K562 (cell line): ENCODE data around the gene RBFOX2. TPM values are rescaled to one million over a fixed set of nuclear protein-coding genes. Genes with fewer than 3 reads are reported as not detected.

Source experiments
- ATAC-seq: fragments of 200-7000 bp; cut with Tn5 transposase; 3 replicates; pipeline ENCODE4 v1.9.1; 2020; ENCODE audit warnings: moderate library complexity
- BruUV-seq: library from RNA; stranded (reverse); fragments of 400-500 nt; replicated peaks from 2 replicates; lab custom pipeline; 2021; lab: Mats Ljungman, UMichigan
- CTCF ChIA-PET: fragments of 300-600 bp; formaldehyde crosslinking; extraction: SDS; loops from one replicate; lab custom pipeline; 2021; ENCODE audit warnings: low intra/inter-chr PET ratio; lab: Yijun Ruan, JAX
- POLR2A ChIA-PET: fragments of 300-600, 350-650 bp; sonication (Branson Sonifier 250); formaldehyde crosslinking; extraction: SDS; loops from one replicate; lab custom pipeline; 2021; ENCODE audit warnings: antibody characterized with exemption, inconsistent platforms; lab: Yijun Ruan, JAX
- DNase-seq, 4 experiments: peaks; one replicate each; pipeline versions ENCODE4 v3.0.0 to v3.0.0-alpha.2; 2011 to 2018; ENCODE audit warnings: low spot score in 3 of 4, mixed read lengths in 3 of 4; ENCODE audit errors: extremely low read depth in 1 of 4
- FAIRE-seq: peaks from 2 replicates; lab custom pipeline; 2011; peaks lifted over from hg19 to GRCh38; lab: Jason Lieb, UNC
- H2AFZ ChIP-seq: 2 replicates; pipeline ENCODE4 v1.6.0; 2011; ENCODE audit warnings: low read depth, low read length, control low read depth, inconsistent platforms
- H3K27ac ChIP-seq: fragments of 200-600 bp; 3 replicates; pipeline ENCODE4 v1.8.0; 2011; ENCODE audit warnings: low read depth, mild to moderate bottlenecking, control low read depth, inconsistent platforms, low read length, moderate library complexity, mixed read lengths; ENCODE audit errors: extremely low read depth
- H3K27me3 ChIP-seq, 2 experiments: fragments of 300-600 bp in 1 of 2; 2 replicates in 1 of 2; 3 replicates in 1 of 2; pipeline versions ENCODE4 v1.6.0 to v1.8.0; 2011; ENCODE audit warnings: inconsistent platforms in 2 of 2, low read length in 2 of 2, mild to moderate bottlenecking in 1 of 2, mixed read lengths in 1 of 2, moderate library complexity in 1 of 2; ENCODE audit not compliant: control insufficient read depth in 2 of 2, insufficient read depth in 2 of 2
- H3K36me3 ChIP-seq: fragments of 300-600 bp; 3 replicates; pipeline ENCODE4 v1.8.0; 2011; ENCODE audit warnings: mild to moderate bottlenecking, low read length, inconsistent platforms; ENCODE audit not compliant: control insufficient read depth, insufficient read depth
- H3K4me1 ChIP-seq, 2 experiments: fragments of 200-600 bp in 1 of 2; replicated peaks in 1 of 2; 2 replicates in 1 of 2; 3 replicates in 1 of 2; pipeline versions ENCODE4 v1.5.1 to v1.8.0; 2011; ENCODE audit warnings: inconsistent platforms in 2 of 2, low read length in 2 of 2, mild to moderate bottlenecking in 1 of 2, mixed read lengths in 1 of 2, moderate library complexity in 1 of 2; ENCODE audit not compliant: control insufficient read depth in 2 of 2, insufficient read depth in 2 of 2
- H3K4me2 ChIP-seq: 2 replicates; pipeline ENCODE4 v1.6.1; 2011; ENCODE audit warnings: low read length, control low read depth, inconsistent platforms, mixed read lengths; ENCODE audit not compliant: insufficient read depth
- H3K4me3 ChIP-seq: fragments of 200-600 bp; sonication (generic), shearing (Covaris generic); 2 replicates; pipeline ENCODE4 v1.5.1; 2016; ENCODE audit warnings: control low read depth, inconsistent platforms
- H3K79me2 ChIP-seq: fragments of 200-600 bp; 3 replicates; pipeline ENCODE4 v1.8.0; 2011; ENCODE audit warnings: low read length, inconsistent platforms; ENCODE audit not compliant: control insufficient read depth, insufficient read depth
- H3K9ac ChIP-seq, 2 experiments: 2 replicates each; pipeline versions ENCODE4 v1.6.0 to v1.6.1; 2011; ENCODE audit warnings: low read depth in 2 of 2, low read length in 2 of 2, control low read depth in 1 of 2, inconsistent platforms in 1 of 2, mild to moderate bottlenecking in 1 of 2, mixed read lengths in 1 of 2; ENCODE audit not compliant: insufficient read depth in 1 of 2
- H3K9me1 ChIP-seq: one replicate; pipeline ENCODE4 v1.6.0; 2011; ENCODE audit warnings: inconsistent platforms, mild to moderate bottlenecking, low read length, moderate library complexity; ENCODE audit not compliant: control insufficient read depth, insufficient read depth
- H3K9me3 ChIP-seq: replicated peaks from 2 replicates; pipeline ENCODE4 v1.5.1; 2011; ENCODE audit warnings: low read depth, low read length, inconsistent platforms; ENCODE audit not compliant: control insufficient read depth, insufficient read depth
- H4K20me1 ChIP-seq: replicated peaks from 2 replicates; pipeline ENCODE4 v1.6.1; 2011; ENCODE audit warnings: low read length, inconsistent platforms, mixed read lengths; ENCODE audit not compliant: control insufficient read depth, insufficient read depth
- CTCF ChIP-seq, 3 experiments: IDR thresholded peaks in 2 of 3; conservative IDR thresholded peaks in 1 of 3; 2 replicates each; pipeline ENCODE4 v1.5.1; 2011 to 2012; ENCODE audit warnings: low read length in 3 of 3, mild to moderate bottlenecking in 3 of 3, control low read depth in 2 of 3, improper control_type of control experiment in 1 of 3, inconsistent platforms in 1 of 3, low read depth in 1 of 3, mixed read lengths in 1 of 3, moderate library complexity in 1 of 3; ENCODE audit not compliant: insufficient read depth in 2 of 3
- LCOR ChIP-seq: sonication (generic); formaldehyde crosslinking; IDR thresholded peaks from 2 replicates; pipeline ENCODE4 v1.8.0; 2022; ENCODE audit warnings: mild to moderate bottlenecking, missing genetic modification reagents
- PKNOX1 ChIP-seq: fragments of 450-650 bp; IDR thresholded peaks from 2 replicates; pipeline ENCODE4 v1.6.1; 2016
- RAD21 ChIP-seq, 2 experiments: fragments of 250-450 bp in 1 of 2; fragments of 450-650 bp in 1 of 2; sonication (Bioruptor Pico) in 1 of 2; formaldehyde crosslinking in 1 of 2; IDR thresholded peaks in 1 of 2; conservative IDR thresholded peaks in 1 of 2; 2 replicates each; pipeline versions ENCODE4 v1.4.0 to v1.8.0; 2020 to 2022; ENCODE audit warnings: mild to moderate bottlenecking in 2 of 2, moderate library complexity in 1 of 2
- SRF ChIP-seq, 2 experiments: fragments of 250-450, 450-650 bp in 1 of 2; sonication (Bioruptor Pico) in 1 of 2; sonication (generic) in 1 of 2; formaldehyde crosslinking; IDR thresholded peaks; 2 replicates each; pipeline versions ENCODE4 v1.5.0 to v1.5.1; 2020 to 2022; ENCODE audit warnings: mild to moderate bottlenecking in 1 of 2, missing genetic modification reagents in 1 of 2
- ZNF384 ChIP-seq: IDR thresholded peaks from 2 replicates; pipeline ENCODE4 v1.6.1; 2012; ENCODE audit warnings: low read depth, low read length, improper control_type of control experiment
- WGBS: fragments of 100-300 bp; shearing (Covaris generic); methylation state at CpG from one replicate; pipeline ENCODE4 v1.1.6; 2016; ENCODE audit warnings: low coverage, mixed read lengths; ENCODE audit not compliant: insufficient coverage; ENCODE audit errors: missing lambda C conversion rate; 5-methylcytosine and 5-hydroxymethylcytosine counted together
- in situ Hi-C: fragments of 300-500 bp; cut with MboI; formaldehyde crosslinking; loops from 4 replicates; pipeline ENCODE4 v1.15.0; 2018; ENCODE audit warnings: inconsistent platforms, mixed read lengths
- intact Hi-C: fragments of 100-400 bp; cut with micrococcal nuclease; formaldehyde crosslinking; loops from 2 replicates; pipeline ENCODE4 v1.14.2; 2022
- polyA plus RNA-seq, 8 experiments: library from polyadenylated mRNA; depleted of rRNA in 4 of 8; stranded (reverse) in 5 of 8; unstranded in 3 of 8; fragments of >200 nt; fragmentation: Nextera tagmentation in 2 of 8; fragmentation: Illumina TruSeq in 1 of 8; extraction: Ambion mirVana in 2 of 8; extraction: Trizol in 1 of 8; gene quantifications; 2 replicates each; pipeline versions ENCODE4 v1.2.1 to v1.2.3, GENCODE V29; 2011 to 2014; ENCODE audit warnings: inconsistent platforms in 1 of 8, missing spikeins in 1 of 8
- total RNA-seq, 7 experiments: library from RNA; depleted of rRNA in 6 of 7; stranded (reverse); fragments of >200 nt in 6 of 7; fragmentation: Illumina TruSeq in 2 of 7; extraction: Trizol in 2 of 7; gene quantifications; 2 replicates each; pipeline versions ENCODE4 v1.2.1 to v1.2.3, GENCODE V29; 2011 to 2021; ENCODE audit warnings: low replicate concordance in 1 of 7
- TF ChIP-seq, protein P1 (sequence below): fragments of 450-650 bp; IDR thresholded peaks from 2 replicates; pipeline ENCODE4 v1.6.1; 2018; ENCODE audit not compliant: partially characterized antibody

The RBFOX2 gene
- total and polyA plus RNA-seq, 9 of the 15 experiments (the other 6 are each of a cell fraction or from before 2014, with no cell fraction given), result 5.8 to 24.8 (median 14.2) TPM

GRCh38 chr22:35721960-35722359 lies 306.7 kb downstream of the RBFOX2 start (continued):
- peak in 1 of 2 experiments; percentile 47; a peak in 1 of 4 replicates for TF ChIP-seq SRF (CRISPR knock-in tag; IDR thresholded peaks at IDR 0.05)
- no peak for TF ChIP-seq ZNF384
- no peak for TF ChIP-seq LCOR

GRCh38 chr22:35719212-35719875 lies 309.3 kb downstream of the RBFOX2 start:
- no peaks in the 10 kb centered on the region for H3K27me3 ChIP-seq
- in situ Hi-C loops, result no loop called here
- peak; percentile 83 for ATAC-seq
- 10% methylated on average over 10 of the region's 15 CpGs for whole genome bisulfite sequencing
- CTCF ChIA-PET, result no interaction called here
- H3K4me2 ChIP-seq, result no peak overlapping the region
- H3K9me3 ChIP-seq, result no peaks in the 10 kb centered on the region
- H3K4me3 ChIP-seq, result no peak overlapping the region
- intact Hi-C loops, result no loop called here
- no peaks in the 10 kb centered on the region for H3K79me2 ChIP-seq
- POLR2A ChIA-PET, result no interaction called here
- H3K9me1 ChIP-seq, result no peaks in the 10 kb centered on the region
- no peak for FAIRE-seq
- no TSS peak for BruUV-seq
- no peaks in the 10 kb centered on the region; a peak in 2 of 5 replicates for H3K4me1 ChIP-seq
- H3K9ac ChIP-seq, result no peak overlapping the region
- no peak overlapping the region for H3K27ac ChIP-seq
- H4K20me1 ChIP-seq, result no peaks in the 10 kb centered on the region
- DNase-seq, result peak in 1 of 4 experiments; percentile 23
- no peak overlapping the region for H2AFZ ChIP-seq
- no peaks in the 10 kb centered on the region for H3K36me3 ChIP-seq
- TF ChIP-seq RAD21 (CRISPR knock-in tag; conservative IDR thresholded peaks at IDR 0.05 in 1 of 2, IDR thresholded peaks at IDR 0.05 in 1 of 2), result 0 out of 4 replicates have a peak, but pooled peaks of 1 of the 2 experiments have one; percentile 2
- TF ChIP-seq, protein P1, sequence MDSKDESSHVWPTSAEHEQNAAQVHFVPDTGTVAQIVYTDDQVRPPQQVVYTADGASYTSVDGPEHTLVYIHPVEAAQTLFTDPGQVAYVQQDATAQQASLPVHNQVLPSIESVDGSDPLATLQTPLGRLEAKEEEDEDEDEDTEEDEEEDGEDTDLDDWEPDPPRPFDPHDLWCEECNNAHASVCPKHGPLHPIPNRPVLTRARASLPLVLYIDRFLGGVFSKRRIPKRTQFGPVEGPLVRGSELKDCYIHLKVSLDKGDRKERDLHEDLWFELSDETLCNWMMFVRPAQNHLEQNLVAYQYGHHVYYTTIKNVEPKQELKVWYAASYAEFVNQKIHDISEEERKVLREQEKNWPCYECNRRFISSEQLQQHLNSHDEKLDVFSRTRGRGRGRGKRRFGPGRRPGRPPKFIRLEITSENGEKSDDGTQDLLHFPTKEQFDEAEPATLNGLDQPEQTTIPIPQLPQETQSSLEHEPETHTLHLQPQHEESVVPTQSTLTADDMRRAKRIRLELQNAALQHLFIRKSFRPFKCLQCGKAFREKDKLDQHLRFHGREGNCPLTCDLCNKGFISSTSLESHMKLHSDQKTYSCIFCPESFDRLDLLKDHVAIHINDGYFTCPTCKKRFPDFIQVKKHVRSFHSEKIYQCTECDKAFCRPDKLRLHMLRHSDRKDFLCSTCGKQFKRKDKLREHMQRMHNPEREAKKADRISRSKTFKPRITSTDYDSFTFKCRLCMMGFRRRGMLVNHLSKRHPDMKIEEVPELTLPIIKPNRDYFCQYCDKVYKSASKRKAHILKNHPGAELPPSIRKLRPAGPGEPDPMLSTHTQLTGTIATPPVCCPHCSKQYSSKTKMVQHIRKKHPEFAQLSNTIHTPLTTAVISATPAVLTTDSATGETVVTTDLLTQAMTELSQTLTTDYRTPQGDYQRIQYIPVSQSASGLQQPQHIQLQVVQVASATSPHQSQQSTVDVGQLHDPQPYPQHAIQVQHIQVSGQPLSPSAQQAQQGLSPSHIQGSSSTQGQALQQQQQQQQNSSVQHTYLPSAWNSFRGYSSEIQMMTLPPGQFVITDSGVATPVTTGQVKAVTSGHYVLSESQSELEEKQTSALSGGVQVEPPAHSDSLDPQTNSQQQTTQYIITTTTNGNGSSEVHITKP, result peak; percentile 8
- TF ChIP-seq CTCF (IDR thresholded peaks at IDR 0.05 in 2 of 3, conservative IDR thresholded peaks at IDR 0.05 in 1 of 3; ENCODE audit: insufficient read depth in 2 of 3, low read depth in 1 of 3, low read length in 3 of 3), result peak; percentile 43 to 63 (median 50)
- TF ChIP-seq PKNOX1, result peak; percentile 41
